BE2C (cell line): Measurements from ENCODE around the gene ADAM10.

ENCODE experiments used
- DNase-seq: peaks from one replicate; pipeline ENCODE4 v3.0.0-alpha.2; 2020
- H3K27me3 ChIP-seq: fragments of 250-450 bp; sonication (Bioruptor Pico); 2 replicates; pipeline ENCODE4 v1.5.1; 2020; ENCODE audit warnings: mild to moderate bottlenecking
- H3K36me3 ChIP-seq: fragments of 250-450 bp; sonication (Bioruptor Pico); 2 replicates; pipeline ENCODE4 v1.5.1; 2020; ENCODE audit warnings: mild to moderate bottlenecking
- H3K4me1 ChIP-seq: fragments of 250-450 bp; sonication (Bioruptor Pico); 2 replicates; pipeline ENCODE4 v1.5.1; 2020
- H3K4me3 ChIP-seq: 2 replicates; pipeline ENCODE4 v1.5.1; 2011; ENCODE audit warnings: low read depth, low read length
- H3K9me3 ChIP-seq: fragments of 250-450 bp; sonication (Bioruptor Pico); 2 replicates; pipeline ENCODE4 v1.5.1; 2020
- TF ChIP-seq, protein P1 (sequence below): IDR thresholded peaks from 2 replicates; pipeline ENCODE4 v1.5.1; 2012; ENCODE audit warnings: mild to moderate bottlenecking, low read depth, low read length

ADAM10 gene

DNA sequence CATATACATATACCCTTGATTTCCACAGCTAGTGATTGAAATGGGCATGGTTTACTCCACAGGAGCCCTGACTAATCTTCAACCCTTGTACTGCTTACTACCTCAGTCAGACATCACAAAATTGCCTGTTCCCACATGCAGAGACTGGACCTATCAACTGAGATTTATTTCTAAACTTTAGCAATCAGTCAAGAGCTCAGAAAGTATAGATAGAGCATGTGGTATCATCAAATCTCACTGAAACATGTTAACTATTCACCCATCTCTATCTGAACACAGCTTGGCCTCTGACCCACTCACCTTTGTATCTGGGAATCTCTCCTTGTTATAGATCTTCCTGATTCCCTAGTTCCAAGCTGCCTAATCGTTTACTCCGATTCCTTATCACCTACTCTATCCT is 14.6 kb downstream of the ADAM10 start:
- Histone ChIP-seq H3K36me3 (no peaks in the 10 kb centered on the region), H3K4me3 (no peak overlapping the region), H3K4me1 (peaks cover 6% of the 10 kb centered on the region), H3K27me3 (no peaks in the 10 kb centered on the region), H3K9me3 (no peaks in the 10 kb centered on the region)
- TF ChIP-seq, protein P1, sequence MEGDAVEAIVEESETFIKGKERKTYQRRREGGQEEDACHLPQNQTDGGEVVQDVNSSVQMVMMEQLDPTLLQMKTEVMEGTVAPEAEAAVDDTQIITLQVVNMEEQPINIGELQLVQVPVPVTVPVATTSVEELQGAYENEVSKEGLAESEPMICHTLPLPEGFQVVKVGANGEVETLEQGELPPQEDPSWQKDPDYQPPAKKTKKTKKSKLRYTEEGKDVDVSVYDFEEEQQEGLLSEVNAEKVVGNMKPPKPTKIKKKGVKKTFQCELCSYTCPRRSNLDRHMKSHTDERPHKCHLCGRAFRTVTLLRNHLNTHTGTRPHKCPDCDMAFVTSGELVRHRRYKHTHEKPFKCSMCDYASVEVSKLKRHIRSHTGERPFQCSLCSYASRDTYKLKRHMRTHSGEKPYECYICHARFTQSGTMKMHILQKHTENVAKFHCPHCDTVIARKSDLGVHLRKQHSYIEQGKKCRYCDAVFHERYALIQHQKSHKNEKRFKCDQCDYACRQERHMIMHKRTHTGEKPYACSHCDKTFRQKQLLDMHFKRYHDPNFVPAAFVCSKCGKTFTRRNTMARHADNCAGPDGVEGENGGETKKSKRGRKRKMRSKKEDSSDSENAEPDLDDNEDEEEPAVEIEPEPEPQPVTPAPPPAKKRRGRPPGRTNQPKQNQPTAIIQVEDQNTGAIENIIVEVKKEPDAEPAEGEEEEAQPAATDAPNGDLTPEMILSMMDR, result no peak
- DNase-seq, result no peak

DNA sequence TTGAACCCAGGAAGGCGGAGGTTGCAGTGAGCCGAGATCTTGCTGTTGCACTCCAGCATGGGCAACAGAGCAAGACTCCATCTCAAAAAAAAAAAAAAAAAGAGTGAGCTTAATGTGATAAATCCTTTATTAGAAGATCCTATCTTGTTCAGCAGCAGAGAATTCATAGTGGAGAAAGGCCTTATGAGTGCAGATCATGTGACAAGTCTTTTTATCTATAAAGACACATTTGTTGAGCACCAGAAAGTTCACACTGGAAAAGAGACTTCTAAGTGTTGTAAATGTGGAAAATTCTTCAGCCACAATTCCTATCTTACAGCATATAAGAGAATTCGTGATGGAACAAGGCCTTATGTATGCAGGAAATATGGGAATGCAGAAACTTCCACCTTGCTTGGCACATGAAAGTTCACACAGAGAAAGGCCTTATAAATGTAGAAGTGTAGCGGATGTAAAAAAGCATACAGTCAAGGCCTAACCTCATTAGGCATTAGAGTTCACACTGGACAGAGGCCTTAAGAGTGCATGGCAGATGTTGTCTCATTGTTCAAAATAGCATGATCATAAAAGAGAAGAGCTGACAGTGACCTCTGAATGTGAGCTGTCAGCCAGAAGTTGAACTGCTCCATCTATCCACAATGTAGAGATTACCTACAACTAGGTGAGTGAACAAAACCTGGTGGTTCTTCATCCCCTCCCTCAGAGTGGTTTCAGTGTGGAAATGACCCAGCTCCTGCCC is 16.7 kb downstream of the ADAM10 start:
- H3K27me3 ChIP-seq, result no peaks in the 10 kb centered on the region
- H3K4me1 ChIP-seq, result peaks cover 4% of the 10 kb centered on the region
- no peak for DNase-seq
- H3K4me3 ChIP-seq, result no peak overlapping the region
- TF ChIP-seq, protein P1, result no peak
- peaks cover 5% of the 10 kb centered on the region; the same call in 1 of the 2 replicates for H3K36me3 ChIP-seq
- no peaks in the 10 kb centered on the region for H3K9me3 ChIP-seq

DNA sequence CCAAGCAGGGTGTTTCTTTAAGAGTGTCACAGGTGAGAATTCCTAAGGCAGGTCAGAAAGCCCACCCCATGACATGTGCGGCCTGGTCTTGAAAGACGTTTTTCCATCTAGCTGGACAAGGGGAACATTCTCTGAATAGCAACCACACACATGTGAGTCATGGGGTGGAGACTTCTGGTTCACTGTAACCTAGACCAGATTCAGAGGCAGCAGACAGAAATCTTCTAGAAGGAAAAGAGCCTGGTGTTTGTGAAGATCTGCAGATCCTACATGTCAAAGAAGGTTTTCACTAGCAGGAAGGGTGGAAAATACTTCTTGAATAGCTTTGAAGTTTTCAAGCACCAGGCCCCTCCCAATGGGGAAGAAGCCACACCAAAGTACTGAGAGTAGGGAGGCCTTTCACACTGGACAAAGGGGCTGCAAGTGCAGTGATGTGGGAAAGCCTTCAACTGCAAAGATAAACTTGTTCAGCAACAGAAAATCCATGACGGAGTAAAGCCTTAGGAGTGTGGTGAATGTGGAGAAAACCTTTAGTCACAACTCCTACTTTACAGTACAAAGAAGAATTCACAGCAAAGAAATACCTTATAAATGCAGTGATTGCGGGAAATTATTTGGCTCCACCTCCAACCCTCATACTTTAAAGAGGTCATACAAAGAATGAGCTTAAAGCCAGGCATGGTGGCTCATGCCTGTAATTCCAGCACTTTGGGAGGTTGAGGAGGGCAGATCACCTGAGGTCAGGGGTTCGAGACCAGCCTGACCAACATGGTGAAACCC is 17.6 kb downstream of the ADAM10 start:
- Histone ChIP-seq H3K4me1 (peaks cover 4% of the 10 kb centered on the region), H3K9me3 (no peaks in the 10 kb centered on the region), H3K4me3 (no peak overlapping the region), H3K36me3 (peaks cover 5% of the 10 kb centered on the region; the same call in 1 of the 2 replicates), H3K27me3 (no peaks in the 10 kb centered on the region)
- TF ChIP-seq, protein P1, result no peak
- no peak for DNase-seq

DNA sequence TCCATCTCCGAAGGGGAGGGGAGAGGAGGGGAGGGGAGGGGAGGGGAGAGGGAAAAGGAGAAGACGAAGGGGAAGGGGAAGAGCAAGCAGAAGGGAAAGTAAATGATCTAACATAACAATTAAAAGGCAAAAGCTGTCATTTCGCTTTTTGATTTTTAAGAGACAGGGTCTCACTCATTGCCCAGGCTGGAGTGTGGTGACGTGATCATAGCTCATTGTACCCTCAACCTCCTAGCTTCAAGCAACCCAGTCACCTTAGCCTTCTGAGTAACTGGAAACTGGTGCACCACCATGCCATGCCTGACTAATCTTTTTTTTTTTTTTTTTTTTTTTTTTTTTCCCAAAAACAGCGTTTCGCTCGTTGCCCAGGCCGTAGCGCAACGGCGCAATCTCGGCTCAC is 22.6 kb downstream of the ADAM10 start:
- Histone ChIP-seq H3K9me3 (no peaks in the 10 kb centered on the region), H3K27me3 (no peaks in the 10 kb centered on the region), H3K4me3 (no peak overlapping the region), H3K36me3 (peaks cover 5% of the 10 kb centered on the region; the same call in 1 of the 2 replicates), H3K4me1 (no peaks in the 10 kb centered on the region)
- TF ChIP-seq, protein P1, result no peak
- no peak for DNase-seq

DNA sequence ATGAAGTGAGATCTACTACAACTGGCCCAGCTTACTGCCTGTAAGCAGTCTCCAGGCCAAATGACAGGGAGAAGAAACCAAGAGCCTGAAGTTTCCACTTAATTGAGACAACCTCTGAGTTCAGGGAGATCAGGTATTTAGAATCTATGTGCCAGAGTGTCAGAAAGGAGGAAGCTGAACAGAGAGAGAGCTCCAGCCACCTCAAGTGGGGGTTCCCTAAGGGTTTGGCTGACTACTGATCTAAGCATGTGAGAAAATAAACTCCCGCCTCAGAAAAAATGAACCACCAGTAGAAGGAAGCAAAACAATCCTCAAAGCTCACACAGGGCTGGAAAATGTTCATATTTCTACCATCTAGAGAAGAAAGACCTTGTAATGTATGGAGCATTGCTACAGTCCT is 25.0 kb downstream of the ADAM10 start:
- H3K9me3 ChIP-seq, result no peaks in the 10 kb centered on the region
- DNase-seq, result no peak

More for the DNA sequence above, 25.0 kb downstream of the ADAM10 start:
- TF ChIP-seq, protein P1, result no peak
- Histone ChIP-seq H3K27me3 (no peaks in the 10 kb centered on the region), H3K4me1 (no peaks in the 10 kb centered on the region), H3K4me3 (no peak overlapping the region), H3K36me3 (peaks cover 4% of the 10 kb centered on the region; the same call in 1 of the 2 replicates)
